Motor neuron (in vitro differentiated cells): ENCODE measurements around the gene OSBP2. TPM values are rescaled to one million over a fixed set of nuclear protein-coding genes. Genes with fewer than 3 reads are reported as not detected.
A peak's percentile ranks its signal among the peaks of the same experiment; 100 is the strongest.

ENCODE experiments used
- ATAC-seq, 8 experiments: fragments of 200-7000 bp; cut with Tn5 transposase; replicated peaks in 6 of 8; 2 replicates each; pipeline ENCODE4 v1.8.0; 2021; ENCODE audit warnings: mild to moderate bottlenecking in 8 of 8, moderate library complexity in 8 of 8
- H3K27ac ChIP-seq, 2 donors: fragments of 250-450 bp; sonication (Bioruptor Pico); 2 replicates each; pipeline ENCODE4 v1.9.0; 2021; ENCODE audit warnings: antibody characterized with exemption in 2 of 2, mild to moderate bottlenecking in 2 of 2, moderate library complexity in 1 of 2
- H3K4me1 ChIP-seq, 2 donors: fragments of 250-450 bp; sonication (Bioruptor Pico); replicated peaks in 1 of 2; 2 replicates each; pipeline ENCODE4 v1.6.1; 2021; ENCODE audit warnings: antibody characterized with exemption in 2 of 2, mild to moderate bottlenecking in 2 of 2, moderate library complexity in 1 of 2
- H3K4me3 ChIP-seq, 5 donors: fragments of 250-450 bp; sonication (Bioruptor Pico); 2 replicates each; pipeline ENCODE4 v1.9.0; 2021; ENCODE audit warnings: antibody characterized with exemption in 5 of 5, mild to moderate bottlenecking in 5 of 5, moderate library complexity in 4 of 5
- WGBS, 10 experiments: fragments of 450-650 bp; shearing (Covaris generic); methylation state at CpG; one replicate each; pipeline ENCODE4 v1.0.0; 2022; 5-methylcytosine and 5-hydroxymethylcytosine counted together
- in situ Hi-C, 9 experiments: fragments of 400-800 bp; cut with MboI; loops; one replicate each; pipeline ENCODE4 v1.15.0; 2021; ENCODE audit warnings: low sequenced_read_pairs in 9 of 9, low pct_unique_long_range_greater_than_20kb in 2 of 9; ENCODE audit not compliant: unreplicated experiment in 9 of 9
- total RNA-seq, 8 experiments: library from RNA; unstranded; fragments of 300-600 nt; gene quantifications; 2 replicates each; pipeline versions ENCODE4 v1.2.3 to v1.2.4, GENCODE V29; 2022

Gene OSBP2
- total RNA-seq, 8 experiments from 2014 or later, result 0.63 to 16.6 (median 5.4) TPM

GRCh38 chr22:30780026-30780425 lies 85.4 kb downstream of the OSBP2 start:
- Histone ChIP-seq H3K4me1 (peaks cover 0 to 2% of the 10 kb centered on the region in 2 donors), H3K27ac (no peak overlapping the region), H3K4me3 (no peak overlapping the region)
- in situ Hi-C loops, result no loop called here
- ATAC-seq, result no peak
- 39 to 100% (median 79%) methylated on average over 1 to 9 of the region's 12 CpGs for WGBS, 10 experiments

GRCh38 chr22:30781271-30781875 lies 86.7 kb downstream of the OSBP2 start:
- Histone ChIP-seq H3K27ac (no peak overlapping the region), H3K4me3 (no peak overlapping the region), H3K4me1 (peaks cover 0 to 2% of the 10 kb centered on the region in 2 donors)
- ATAC-seq, result no peak
- in situ Hi-C loops, result no loop called here
- WGBS, 10 experiments, result 60 to 100% (median 80%) methylated on average over 1 to 3 of the region's 6 CpGs; no CpG with 5 or more reads in 3 of the 10 experiments

- in situ Hi-C loops, result no loop called here
- WGBS, 10 experiments, result 46 to 100% (median 66%) methylated on average over 1 to 5 of the region's 5 CpGs
- no peak overlapping the region for H3K27ac ChIP-seq
- no peak overlapping the region for H3K4me3 ChIP-seq
- no peak for ATAC-seq
- peaks cover 0 to 2% of the 10 kb centered on the region in 2 donors for H3K4me1 ChIP-seq
Observed at GRCh38 chr22:30782613-30783012, 87.9 kb downstream of the OSBP2 start.

DNA sequence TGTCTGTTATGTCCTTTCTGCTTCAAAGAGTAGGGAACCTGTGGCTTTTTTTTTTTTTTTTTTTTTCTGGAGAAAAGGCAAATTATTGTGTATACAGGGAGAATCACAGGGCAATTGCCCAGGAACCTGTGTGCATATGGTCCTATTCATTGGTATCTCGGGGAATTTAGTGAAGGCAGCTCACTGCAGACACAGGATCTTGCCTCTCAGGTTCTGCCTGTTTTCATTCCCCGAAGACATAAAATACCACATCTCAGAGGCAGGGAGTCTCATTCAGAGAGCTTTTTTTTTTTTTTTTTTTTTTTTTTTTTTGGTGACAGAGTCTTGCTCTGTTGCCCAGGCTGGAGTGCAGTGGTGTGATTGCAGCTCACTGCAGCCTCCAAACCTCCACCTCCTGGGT lies 88.3 kb downstream of the OSBP2 start:
- in situ Hi-C loops, result no loop called here
- Histone ChIP-seq H3K4me1 (peaks cover 0 to 2% of the 10 kb centered on the region in 2 donors), H3K4me3 (no peak overlapping the region), H3K27ac (no peak overlapping the region)
- 82 to 100% (median 100%) methylated on average over 1 of the region's 2 CpGs; no CpG with 5 or more reads in 7 of the 10 experiments for WGBS, 10 experiments
- ATAC-seq, result no peak

DNA sequence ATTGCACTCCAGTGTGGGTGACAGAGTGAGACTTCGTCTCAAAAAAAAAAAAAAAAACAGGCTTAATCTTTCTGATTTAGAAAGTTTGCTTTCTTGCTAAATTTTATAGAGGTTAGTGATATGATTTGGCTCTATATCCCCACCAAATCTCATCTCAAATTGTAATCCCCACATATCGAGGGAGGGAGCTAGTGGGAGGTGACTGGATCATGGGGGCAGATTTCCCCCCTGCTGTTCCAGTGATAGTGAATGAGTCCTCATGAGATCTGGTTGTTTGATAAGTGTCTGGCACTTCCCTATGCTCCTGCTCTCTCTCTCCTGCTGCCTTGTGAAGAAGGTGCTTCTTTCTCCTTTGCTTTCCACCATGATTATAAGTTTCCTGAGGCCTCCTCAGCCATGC lies 90.9 kb downstream of the OSBP2 start:
- WGBS, 10 experiments, result 30 to 100% (median 77%) methylated on average over 1 to 2 of the region's 2 CpGs; no CpG with 5 or more reads in 4 of the 10 experiments
- Histone ChIP-seq H3K4me3 (no peak overlapping the region), H3K27ac (no peak overlapping the region), H3K4me1 (no peaks in the 10 kb centered on the region)
- in situ Hi-C loops, result no loop called here
- ATAC-seq, result no peak

- no peak for ATAC-seq
- Histone ChIP-seq H3K4me1 (no peaks in the 10 kb centered on the region), H3K27ac (no peak overlapping the region), H3K4me3 (no peak overlapping the region)
- in situ Hi-C loops, result no loop called here
- WGBS, 10 experiments, result 0 to 100% (median 97%) methylated on average over 1 to 2 of the region's 2 CpGs; no CpG with 5 or more reads in 2 of the 10 experiments
Observed at GRCh38 chr22:30790366-30790765, 95.7 kb downstream of the OSBP2 start.

DNA sequence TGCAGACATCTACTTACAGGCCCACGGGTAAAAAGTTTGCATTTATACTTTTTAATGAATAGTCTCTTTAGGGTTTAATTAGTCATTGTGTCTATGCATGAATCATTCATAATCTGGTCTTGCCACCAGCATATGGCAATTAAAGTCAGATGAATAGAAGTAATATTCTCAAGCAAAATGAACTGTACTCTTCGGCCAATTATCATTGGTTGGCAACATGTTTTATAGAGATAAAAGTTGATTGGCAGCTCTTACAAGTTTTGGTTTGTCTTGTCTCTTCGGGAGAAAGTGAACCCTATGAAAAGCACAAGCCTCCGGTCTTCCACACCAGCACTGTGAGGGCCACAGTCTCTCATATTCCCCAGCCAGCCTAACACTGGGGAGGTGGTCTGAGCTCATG lies 97.8 kb downstream of the OSBP2 start:
- Histone ChIP-seq H3K27ac (no peak overlapping the region), H3K4me3 (no peak overlapping the region), H3K4me1 (no peaks in the 10 kb centered on the region)
- in situ Hi-C loops, result no loop called here
- ATAC-seq, result no peak
- 26 to 100% (median 84%) methylated on average over 1 to 4 of the region's 4 CpGs for WGBS, 10 experiments

DNA sequence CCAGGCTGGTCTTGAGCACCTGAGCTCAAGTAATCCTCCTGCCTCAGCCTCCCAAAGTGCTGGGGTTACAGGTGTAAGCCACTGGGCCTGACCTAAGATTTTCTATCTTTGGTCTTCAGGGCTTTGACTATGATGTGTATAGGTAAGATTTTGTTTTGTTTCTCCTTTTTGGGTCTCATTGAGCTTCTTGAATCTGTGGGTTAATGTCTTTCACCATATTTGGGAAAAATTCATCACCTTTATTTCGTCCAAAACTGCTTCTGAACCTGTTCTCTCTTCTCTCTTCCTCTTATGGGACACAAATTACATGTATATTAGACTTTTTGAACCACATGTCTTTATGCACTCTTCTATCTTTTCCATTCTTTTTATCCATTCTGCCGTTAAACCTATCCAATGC lies 100.4 kb downstream of the OSBP2 start:
- in situ Hi-C loops, result no loop called here
- no peak for ATAC-seq
- H3K4me1 ChIP-seq, result no peaks in the 10 kb centered on the region
- WGBS, 10 experiments, result 25 to 100% (median 81%) methylated on average over 1 to 2 of the region's 2 CpGs
- H3K27ac ChIP-seq, result no peak overlapping the region
- no peak overlapping the region for H3K4me3 ChIP-seq

GRCh38 chr22:30801695-30802094 lies 107.0 kb downstream of the OSBP2 start:
- in situ Hi-C loops, result no loop called here
- H3K27ac ChIP-seq, result no peak overlapping the region
- ATAC-seq, result no peak
- 29 to 100% (median 80%) methylated on average over 1 to 2 of the region's 3 CpGs; no CpG with 5 or more reads in 5 of the 10 experiments for WGBS, 10 experiments
- H3K4me1 ChIP-seq, result peaks cover 2% of the 10 kb centered on the region in 2 donors
- H3K4me3 ChIP-seq, result no peak overlapping the region

DNA sequence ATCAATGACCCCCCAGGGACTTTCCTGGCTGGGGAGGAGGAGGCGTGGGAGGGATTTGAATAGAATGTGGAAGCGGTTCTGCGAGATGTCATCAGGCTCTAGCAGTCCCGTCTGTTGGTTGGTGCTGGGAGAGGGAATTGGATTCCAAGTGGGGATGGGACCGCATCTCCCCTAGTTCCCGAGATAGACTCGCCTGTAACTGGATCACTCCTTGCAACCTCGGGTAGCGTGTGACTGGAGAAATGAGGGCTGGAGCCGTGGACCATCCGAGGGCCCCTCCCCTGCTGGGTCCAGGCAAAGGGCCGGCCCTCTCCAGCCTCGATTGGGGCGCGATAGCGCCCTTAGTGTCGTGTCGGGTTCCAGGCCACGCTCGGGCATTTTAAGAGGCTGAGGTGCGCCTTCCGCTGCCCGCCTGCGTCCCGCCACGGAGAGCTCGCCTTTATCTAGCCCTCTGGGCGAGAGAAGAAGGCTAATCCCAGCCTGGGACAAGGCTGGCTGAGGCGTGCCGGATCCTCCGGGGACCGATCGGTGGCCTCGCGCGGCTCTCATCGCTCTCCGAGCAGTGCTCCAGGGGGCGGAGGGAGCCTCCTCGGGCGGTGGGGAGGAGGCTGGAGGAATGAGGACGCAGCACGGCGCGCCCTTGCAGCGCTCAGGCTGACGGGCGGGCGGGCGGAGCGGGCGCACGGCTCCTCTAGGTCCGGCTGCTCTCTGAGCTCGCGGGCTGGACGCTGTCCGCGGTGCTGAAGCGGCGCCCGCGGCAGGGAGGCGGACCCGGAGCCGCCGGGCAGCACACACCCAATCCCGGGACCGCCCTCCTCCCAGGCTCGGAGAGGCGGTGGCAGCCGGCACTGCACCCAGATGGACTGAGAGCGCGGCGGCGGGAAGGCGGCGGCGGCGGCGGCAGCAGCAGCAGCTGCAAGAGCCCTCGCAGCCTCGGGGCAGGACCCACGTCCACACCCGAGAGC lies 107.8 kb downstream of the OSBP2 start:
- Histone ChIP-seq H3K4me3 (peak overlapping the region; percentile 25 to 54 (median 36)), H3K4me1 (peaks cover 2 to 10% of the 10 kb centered on the region in 2 donors), H3K27ac (peak overlapping the region in 1 of 2 donors; percentile 9)
- WGBS, 10 experiments, result 7 to 21% (median 13%) methylated on average over 1 to 6 of the region's 85 CpGs; no CpG with 5 or more reads in 6 of the 10 experiments
- in situ Hi-C loops, result no loop called here
- ATAC-seq, result peak; percentile 85 to 98 (median 88)

- WGBS, 10 experiments, result 64 to 100% (median 93%) methylated on average over 1 to 3 of the region's 5 CpGs; no CpG with 5 or more reads in 7 of the 10 experiments
- in situ Hi-C loops, result no loop called here
- peaks cover 2 to 10% of the 10 kb centered on the region in 2 donors for H3K4me1 ChIP-seq
- peak overlapping the region in 1 of 2 donors; percentile 9 for H3K27ac ChIP-seq
- ATAC-seq, result no peak
- peak overlapping the region; percentile 25 to 54 (median 36) for H3K4me3 ChIP-seq
Observed at GRCh38 chr22:30803679-30804078, 109.0 kb downstream of the OSBP2 start.

GRCh38 chr22:30804626-30805025 lies 110.0 kb downstream of the OSBP2 start:
- 0 to 86% (median 66%) methylated on average over 1 to 5 of the region's 5 CpGs for WGBS, 10 experiments
- no peak for ATAC-seq

GRCh38 chr22:30806391-30806861 lies 111.8 kb downstream of the OSBP2 start:
- 20 to 40% (median 39%) methylated on average over 2 of the region's 3 CpGs; no CpG with 5 or more reads in 7 of the 10 experiments for WGBS, 10 experiments
- in situ Hi-C loops, result no loop called here
- Histone ChIP-seq H3K27ac (peak overlapping the region in 1 of 2 donors; percentile 81), H3K4me1 (peaks cover 2 to 10% of the 10 kb centered on the region in 2 donors), H3K4me3 (no peak overlapping the region)
- ATAC-seq, result peak in 7 of 8 experiments; percentile 26 to 50 (median 43)

More at GRCh38 chr22:30804626-30805025, 110.0 kb downstream of the OSBP2 start:
- peaks cover 2 to 10% of the 10 kb centered on the region in 2 donors for H3K4me1 ChIP-seq
- H3K27ac ChIP-seq, result no peak overlapping the region
- no peak overlapping the region for H3K4me3 ChIP-seq
- in situ Hi-C loops, result no loop called here
